ENCODE data around the gene ZNF860.

GRCh38 chr3:32041316-32041715 is 59.8 kb downstream of the ZNF860 start:
- TF ChIP-seq CTCF (IDR thresholded peaks at IDR 0.05) (no peak), EP300 (IDR thresholded peaks at IDR 0.05) (no peak), POLR2AphosphoS5 (IDR thresholded peaks at IDR 0.05) (no peak)

Data from esophagus muscularis mucosa (tissue), 4 donors.